Activated CD4-positive, alpha-beta T cell treated with anti-CD3 and anti-CD28 coated beads, Interleukin-2, amount 50 U/mL, for 48 hours (primary cell): Measurements from ENCODE around the gene NSG1.
"Not testable (repeated sequence)": the region's sequence is repeated elsewhere in the genome, so short reads cannot be mapped to it uniquely, and the experiment has no call there.

Experiments used
- DNase-seq, 2 experiments: peaks; one replicate each; pipeline ENCODE4 v3.0.0-alpha.2; 2020

Gene NSG1

GRCh38 chr4:4417886-4418285 is 31.0 kb downstream of the NSG1 start:
- DNase-seq: no peak

- DNase-seq: peak; percentile 16 to 26
Observed at GRCh38 chr4:4418676-4419390, 31.9 kb downstream of the NSG1 start.

GRCh38 chr4:4419896-4420295 is 33.0 kb downstream of the NSG1 start:
- no peak for DNase-seq

- no peak for DNase-seq
Observed at GRCh38 chr4:4420421-4420820, 33.5 kb downstream of the NSG1 start.

GRCh38 chr4:4421356-4421755 is 34.5 kb downstream of the NSG1 start:
- DNase-seq: no peak

- DNase-seq: not testable (repeated sequence)
Observed at GRCh38 chr4:4422117-4422516, 35.2 kb downstream of the NSG1 start.

GRCh38 chr4:4422856-4423499 is 36.1 kb downstream of the NSG1 start:
- DNase-seq: no peak

GRCh38 chr4:4423706-4424498 is 37.0 kb downstream of the NSG1 start:
- no peak for DNase-seq

- DNase-seq: no peak
Observed at GRCh38 chr4:4424499-4425115, 37.7 kb downstream of the NSG1 start.

GRCh38 chr4:4425119-4425690 is 38.3 kb downstream of the NSG1 start:
- no peak for DNase-seq

- DNase-seq: no peak
Observed at GRCh38 chr4:4425696-4426095, 38.8 kb downstream of the NSG1 start.

- no peak for DNase-seq
Observed at GRCh38 chr4:4426511-4427120, 39.7 kb downstream of the NSG1 start.

GRCh38 chr4:4427121-4427870 is 40.4 kb downstream of the NSG1 start:
- no peak for DNase-seq

GRCh38 chr4:4427886-4428285 is 41.0 kb downstream of the NSG1 start:
- no peak for DNase-seq

- DNase-seq: no peak
Observed at GRCh38 chr4:4428966-4429875, 42.3 kb downstream of the NSG1 start.

- peak; percentile 58 to 64 for DNase-seq
Observed at GRCh38 chr4:4430492-4431195, 43.7 kb downstream of the NSG1 start.

- no peak for DNase-seq
Observed at GRCh38 chr4:4432341-4433125, 45.6 kb downstream of the NSG1 start.

- no peak for DNase-seq
Observed at GRCh38 chr4:4433941-4434340, 47.0 kb downstream of the NSG1 start.

GRCh38 chr4:4436244-4436823 is 49.4 kb downstream of the NSG1 start:
- DNase-seq: no peak
